Measurements from ENCODE around the gene ZIC2. TPM values are rescaled to one million over a fixed set of nuclear protein-coding genes. Genes with fewer than 3 reads are reported as not detected.
"Not testable (repeated sequence)": the region's sequence is repeated elsewhere in the genome, so short reads cannot be mapped to it uniquely, and the experiment has no call there.

The ZIC2 gene
- total RNA-seq, 1 donor from 2014 or later, result 1.8 TPM

GRCh38 chr13:99949679-99950413, 31.7 kb upstream of the ZIC2 start:
- Histone ChIP-seq H3K4me3 (ENCODE audit: insufficient read depth, low read depth, low read length) (no peak overlapping the region), H3K27me3 (ENCODE audit: insufficient read depth, low read length) (peaks cover 28% of the 10 kb centered on the region), H3K4me1 (ENCODE audit: insufficient read depth, low read length) (no peaks in the 10 kb centered on the region), H3K9me3 (ENCODE audit: insufficient read depth, low read depth, low read length) (no peaks in the 10 kb centered on the region), H3K4me2 (ENCODE audit: low read length) (no peak overlapping the region), H3K27ac (ENCODE audit: low read depth, low read length) (no peak overlapping the region), H3K79me2 (ENCODE audit: insufficient read depth, low read length) (no peaks in the 10 kb centered on the region), H4K20me1 (ENCODE audit: insufficient read depth, low read length) (no peaks in the 10 kb centered on the region), H3K36me3 (ENCODE audit: insufficient read depth, low read length) (no peaks in the 10 kb centered on the region), H3K9ac (ENCODE audit: low read length) (no peak overlapping the region), H2AFZ (ENCODE audit: low read depth, low read length) (no peak overlapping the region)
- Mint-ChIP-seq H3K9me3 (ENCODE audit: unreplicated experiment) (no peaks in the 10 kb centered on the region), H3K27ac (ENCODE audit: unreplicated experiment) (peak overlapping the region; percentile 1), H3K36me3 (ENCODE audit: low read depth, unreplicated experiment) (no peaks in the 10 kb centered on the region), H3K4me1 (ENCODE audit: low read depth, unreplicated experiment) (peaks cover 10% of the 10 kb centered on the region), H3K27me3 (ENCODE audit: low read depth, unreplicated experiment) (peaks cover 67% of the 10 kb centered on the region), H3K4me3 (ENCODE audit: unreplicated experiment) (no peak overlapping the region)
- no peak for TF ChIP-seq CTCF (IDR thresholded peaks at IDR 0.05; ENCODE audit: insufficient read depth, low read depth, low read length)
- FAIRE-seq (no peak), DNase-seq (ENCODE audit: low read depth) (no peak)

- not testable (repeated sequence) for H3K4me1 ChIP-seq (ENCODE audit: insufficient read depth, low read length); H3K9ac ChIP-seq (ENCODE audit: low read length); FAIRE-seq; H3K9me3 Mint-ChIP-seq (ENCODE audit: unreplicated experiment); H3K4me3 Mint-ChIP-seq (ENCODE audit: unreplicated experiment); H3K4me2 ChIP-seq (ENCODE audit: low read length); H3K27ac Mint-ChIP-seq (ENCODE audit: unreplicated experiment); H3K9me3 ChIP-seq (ENCODE audit: insufficient read depth, low read depth, low read length); H3K36me3 ChIP-seq (ENCODE audit: insufficient read depth, low read length); DNase-seq (ENCODE audit: low read depth); H3K27ac ChIP-seq (ENCODE audit: low read depth, low read length); H4K20me1 ChIP-seq (ENCODE audit: insufficient read depth, low read length); H3K36me3 Mint-ChIP-seq (ENCODE audit: low read depth, unreplicated experiment); H2AFZ ChIP-seq (ENCODE audit: low read depth, low read length); H3K79me2 ChIP-seq (ENCODE audit: insufficient read depth, low read length); H3K4me3 ChIP-seq (ENCODE audit: insufficient read depth, low read depth, low read length)
- peaks cover 13% of the 10 kb centered on the region for H3K4me1 Mint-ChIP-seq (ENCODE audit: low read depth, unreplicated experiment)
- peaks cover 81% of the 10 kb centered on the region for H3K27me3 Mint-ChIP-seq (ENCODE audit: low read depth, unreplicated experiment)
- H3K27me3 ChIP-seq (ENCODE audit: insufficient read depth, low read length), result peaks cover 45% of the 10 kb centered on the region
These were observed 29.9 kb upstream of the ZIC2 start for GRCh38 chr13:99951666-99952065.

- FAIRE-seq (no peak), DNase-seq (ENCODE audit: low read depth) (no peak)
- H3K27ac ChIP-seq (ENCODE audit: low read depth, low read length), result no peak overlapping the region
- Mint-ChIP-seq H3K9me3 (ENCODE audit: unreplicated experiment) (peaks cover 2% of the 10 kb centered on the region), H3K4me3 (ENCODE audit: unreplicated experiment) (no peak overlapping the region), H3K36me3 (ENCODE audit: low read depth, unreplicated experiment) (peaks cover 2% of the 10 kb centered on the region), H3K27me3 (ENCODE audit: low read depth, unreplicated experiment) (peaks cover 84% of the 10 kb centered on the region), H3K4me1 (ENCODE audit: low read depth, unreplicated experiment) (peaks cover 13% of the 10 kb centered on the region), H3K27ac (ENCODE audit: unreplicated experiment) (no peak overlapping the region)
- peaks cover 60% of the 10 kb centered on the region for H3K27me3 ChIP-seq (ENCODE audit: insufficient read depth, low read length)
- H3K9me3 ChIP-seq (ENCODE audit: insufficient read depth, low read depth, low read length), result no peaks in the 10 kb centered on the region
- no peaks in the 10 kb centered on the region for H3K79me2 ChIP-seq (ENCODE audit: insufficient read depth, low read length)
- H3K4me1 ChIP-seq (ENCODE audit: insufficient read depth, low read length), result peaks cover 11% of the 10 kb centered on the region
- H2AFZ ChIP-seq (ENCODE audit: low read depth, low read length), result no peak overlapping the region
- no peak overlapping the region for H3K4me2 ChIP-seq (ENCODE audit: low read length)
- no peak overlapping the region for H3K4me3 ChIP-seq (ENCODE audit: insufficient read depth, low read depth, low read length)
- H3K36me3 ChIP-seq (ENCODE audit: insufficient read depth, low read length), result no peaks in the 10 kb centered on the region
- H4K20me1 ChIP-seq (ENCODE audit: insufficient read depth, low read length), result no peaks in the 10 kb centered on the region
- no peak overlapping the region for H3K9ac ChIP-seq (ENCODE audit: low read length)
- TF ChIP-seq EZH2 (IDR thresholded peaks at IDR 0.05; ENCODE audit: insufficient read depth, low read length) (no peak), CTCF (IDR thresholded peaks at IDR 0.05; ENCODE audit: insufficient read depth, low read depth, low read length) (no peak)
These were observed 28.3 kb upstream of the ZIC2 start for GRCh38 chr13:99953138-99953755.

All from astrocyte (in vitro differentiated cells and primary cell).